Colonic mucosa (tissue), 4 donors: ENCODE results near the gene MUC13. TPM values are rescaled to one million over a fixed set of nuclear protein-coding genes. Genes with fewer than 3 reads are reported as not detected.

ENCODE experiments used
- DNase-seq: peaks from one replicate; pipeline ENCODE4 v3.0.0-alpha.2; 2020
- H3K27ac ChIP-seq: fragments of 200-600 bp; one replicate; pipeline ENCODE4 v1.8.0; 2021
- H3K27me3 ChIP-seq: fragments of 200-600 bp; one replicate; pipeline ENCODE4 v1.8.0; 2021
- H3K36me3 ChIP-seq: fragments of 200-600 bp; one replicate; pipeline ENCODE4 v1.8.0; 2021
- H3K4me1 ChIP-seq: fragments of 200-600 bp; one replicate; pipeline ENCODE4 v1.8.0; 2021; ENCODE audit warnings: mild to moderate bottlenecking
- H3K4me3 ChIP-seq: fragments of 200-600 bp; one replicate; pipeline ENCODE4 v1.8.0; 2021
- H3K9ac ChIP-seq, 2 donors: one replicate each; pipeline ENCODE4 v1.7.0; 2013; ENCODE audit warnings: control low read depth in 2 of 2, low read depth in 2 of 2, low read length in 2 of 2
- H3K9me3 ChIP-seq: fragments of 200-600 bp; one replicate; pipeline ENCODE4 v1.8.0; 2021
- CTCF ChIP-seq: fragments of 200-600 bp; IDR thresholded peaks from one replicate; pipeline ENCODE4 v1.8.0; 2022; ENCODE audit warnings: antibody characterized with exemption, mild to moderate bottlenecking
- intact Hi-C: fragments of 100-400 bp; cut with DNase I; formaldehyde crosslinking; loops from one replicate; pipeline ENCODE4 v1.14.1; 2022
- total RNA-seq, 2 donors: library from RNA; stranded (reverse); fragmentation: NEBNext Ultra II Directional in 1 of 2; extraction: Animal tissue kit (Norgen Biotek cat#: 25700) in 1 of 2; gene quantifications; one replicate each; pipeline ENCODE4 v1.2.1, GENCODE V29; 2021
- donor health status: healthy.
- donor health status: DM: no; HTN: no; CAD: no.
- donor health status: DM: no; HTN: no; CAD: no.

The MUC13 gene
- total RNA-seq, 2 donors from 2014 or later = 360 to 853 TPM

DNA sequence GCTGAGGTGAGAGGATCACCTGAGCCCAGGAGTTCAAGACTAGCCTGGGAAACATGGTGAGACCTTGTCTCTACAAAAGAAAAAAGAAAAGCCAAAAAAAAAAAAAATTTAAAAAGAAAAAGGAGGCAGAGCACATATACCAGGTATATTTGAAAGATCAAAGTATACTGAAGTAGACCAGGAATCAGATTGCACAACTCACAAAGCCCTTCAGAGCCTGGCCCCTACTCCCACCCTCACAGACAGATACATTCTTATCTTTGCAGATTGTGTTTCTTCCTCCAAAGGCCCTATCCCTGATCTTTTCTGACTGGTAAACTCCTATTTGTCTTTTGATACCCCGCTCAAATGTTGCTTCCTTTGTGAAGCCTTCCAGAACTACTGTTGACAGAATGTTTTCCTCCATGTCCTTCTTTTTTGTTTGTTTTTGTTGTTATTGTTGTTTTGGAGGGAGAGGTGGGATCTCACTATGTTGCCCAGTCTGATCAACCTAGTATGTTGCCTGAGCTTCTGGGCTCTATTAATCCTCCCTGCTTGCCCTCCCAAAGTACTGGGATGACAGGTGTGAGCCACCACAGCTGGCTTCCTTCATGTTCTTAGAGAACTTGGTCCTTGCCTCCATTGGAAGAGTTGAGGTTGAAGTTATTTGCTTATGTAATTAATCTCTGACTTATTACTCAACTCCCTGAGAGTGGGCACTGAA is 37.6 kb downstream of the MUC13 start:
- H3K4me1 ChIP-seq = no peaks in the 10 kb centered on the region
- intact Hi-C loops = no loop called here
- no peaks in the 10 kb centered on the region for H3K27me3 ChIP-seq

GRCh38 chr3:124895756-124896155 is 38.8 kb downstream of the MUC13 start:
- no peaks in the 10 kb centered on the region for H3K36me3 ChIP-seq
- no peaks in the 10 kb centered on the region for H3K4me1 ChIP-seq
- H3K27me3 ChIP-seq = no peaks in the 10 kb centered on the region
- DNase-seq = no peak
- no peak for TF ChIP-seq CTCF
- H3K27ac ChIP-seq = no peak overlapping the region
- no peak overlapping the region for H3K4me3 ChIP-seq
- intact Hi-C loops = no loop called here
- H3K9me3 ChIP-seq = no peaks in the 10 kb centered on the region
- no peak overlapping the region for H3K9ac ChIP-seq

More for the DNA sequence above, 37.6 kb downstream of the MUC13 start:
- Histone ChIP-seq H3K9me3 (no peaks in the 10 kb centered on the region), H3K4me3 (no peak overlapping the region), H3K27ac (no peak overlapping the region), H3K36me3 (no peaks in the 10 kb centered on the region), H3K9ac (no peak overlapping the region)
- TF ChIP-seq CTCF = no peak
- DNase-seq = no peak

DNA sequence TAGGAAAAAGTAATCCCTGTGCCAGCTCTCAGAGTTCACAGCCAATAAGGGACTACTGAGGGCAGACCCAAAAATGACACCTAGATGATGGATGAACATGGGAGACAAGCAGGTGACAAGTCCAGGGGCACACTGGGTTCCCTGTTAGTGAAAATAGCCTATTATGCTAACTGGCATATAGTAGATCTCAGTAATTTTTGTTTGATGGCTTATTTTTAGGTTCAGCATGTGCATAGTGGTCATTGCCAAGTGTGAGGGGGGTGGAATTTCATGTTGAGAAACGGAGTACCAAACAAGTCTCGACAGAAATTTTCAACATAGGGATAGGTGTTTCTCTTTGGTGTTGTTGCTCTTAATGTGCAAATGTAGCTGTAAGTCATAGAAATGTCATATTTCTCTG is 41.0 kb downstream of the MUC13 start:
- Histone ChIP-seq H3K4me3 (no peak overlapping the region), H3K27me3 (no peaks in the 10 kb centered on the region), H3K36me3 (no peaks in the 10 kb centered on the region), H3K9ac (no peak overlapping the region), H3K4me1 (no peaks in the 10 kb centered on the region), H3K9me3 (no peaks in the 10 kb centered on the region), H3K27ac (no peak overlapping the region)
- intact Hi-C loops = no loop called here
- no peak for DNase-seq
- TF ChIP-seq CTCF = no peak

GRCh38 chr3:124890573-124891190 is 43.9 kb downstream of the MUC13 start:
- Histone ChIP-seq H3K9ac (no peak overlapping the region), H3K36me3 (no peaks in the 10 kb centered on the region), H3K4me3 (no peak overlapping the region), H3K27me3 (no peaks in the 10 kb centered on the region), H3K27ac (no peak overlapping the region), H3K9me3 (no peaks in the 10 kb centered on the region), H3K4me1 (no peaks in the 10 kb centered on the region)
- no peak for DNase-seq
- TF ChIP-seq CTCF = no peak
- intact Hi-C loops = no loop called here

- DNase-seq = no peak
- no peak overlapping the region for H3K27ac ChIP-seq
- no peaks in the 10 kb centered on the region for H3K4me1 ChIP-seq
- TF ChIP-seq CTCF = no peak
- H3K4me3 ChIP-seq = no peak overlapping the region
- intact Hi-C loops = no loop called here
- no peak overlapping the region for H3K9ac ChIP-seq
- no peaks in the 10 kb centered on the region for H3K36me3 ChIP-seq
- no peaks in the 10 kb centered on the region for H3K9me3 ChIP-seq
- H3K27me3 ChIP-seq = no peaks in the 10 kb centered on the region
Measured at GRCh38 chr3:124888482-124889441, 45.8 kb downstream of the MUC13 start.
